ENCODE results near the gene D2HGDH.

DNA sequence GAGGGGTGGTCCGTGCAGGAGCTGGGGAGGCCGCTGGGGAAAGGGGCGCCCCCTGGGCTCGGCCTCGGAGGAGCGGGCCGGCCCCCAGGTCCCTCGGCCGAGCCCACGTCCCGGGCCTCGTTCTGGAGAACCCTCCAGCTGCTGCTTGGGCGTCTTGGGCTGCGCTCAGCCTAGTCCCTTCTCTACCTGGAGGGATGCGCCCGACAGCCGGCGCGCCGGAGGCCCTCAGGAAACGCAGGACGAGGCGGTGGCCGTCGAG, 293 bp upstream of the D2HGDH start:
- TF ChIP-seq MEIS1 (CRISPR knock-in tag; IDR thresholded peaks at IDR 0.05; ENCODE audit: borderline replicate concordance) (no peak), ZC3H4 (CRISPR knock-in tag; IDR thresholded peaks at IDR 0.05; ENCODE audit: borderline replicate concordance) (no peak), POLR2AphosphoS5 (IDR thresholded peaks at IDR 0.05; ENCODE audit: low read depth, low read length) (peak; percentile 79; the same call in 1 of the 2 replicates), ZNF737 (CRISPR knock-in tag; IDR thresholded peaks at IDR 0.05; ENCODE audit: borderline replicate concordance) (no peak), ZNF432 (CRISPR knock-in tag; IDR thresholded peaks at IDR 0.05; ENCODE audit: borderline replicate concordance) (no peak), MAFF (IDR thresholded peaks at IDR 0.05; ENCODE audit: low read depth, low read length) (no peak), MAF1 (CRISPR knock-in tag; IDR thresholded peaks at IDR 0.05; ENCODE audit: borderline replicate concordance) (no peak), MTA1 (CRISPR knock-in tag; IDR thresholded peaks at IDR 0.05; ENCODE audit: borderline replicate concordance) (no peak), SMC3 (IDR thresholded peaks at IDR 0.05; ENCODE audit: low read length) (no peak)
- TF ChIP-seq, protein P1, sequence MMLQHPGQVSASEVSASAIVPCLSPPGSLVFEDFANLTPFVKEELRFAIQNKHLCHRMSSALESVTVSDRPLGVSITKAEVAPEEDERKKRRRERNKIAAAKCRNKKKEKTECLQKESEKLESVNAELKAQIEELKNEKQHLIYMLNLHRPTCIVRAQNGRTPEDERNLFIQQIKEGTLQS (CRISPR knock-in tag; IDR thresholded peaks at IDR 0.05): no peak

Data from HepG2 (cell line).